ENCODE data around the gene PRDM16.

Gene PRDM16

DNA sequence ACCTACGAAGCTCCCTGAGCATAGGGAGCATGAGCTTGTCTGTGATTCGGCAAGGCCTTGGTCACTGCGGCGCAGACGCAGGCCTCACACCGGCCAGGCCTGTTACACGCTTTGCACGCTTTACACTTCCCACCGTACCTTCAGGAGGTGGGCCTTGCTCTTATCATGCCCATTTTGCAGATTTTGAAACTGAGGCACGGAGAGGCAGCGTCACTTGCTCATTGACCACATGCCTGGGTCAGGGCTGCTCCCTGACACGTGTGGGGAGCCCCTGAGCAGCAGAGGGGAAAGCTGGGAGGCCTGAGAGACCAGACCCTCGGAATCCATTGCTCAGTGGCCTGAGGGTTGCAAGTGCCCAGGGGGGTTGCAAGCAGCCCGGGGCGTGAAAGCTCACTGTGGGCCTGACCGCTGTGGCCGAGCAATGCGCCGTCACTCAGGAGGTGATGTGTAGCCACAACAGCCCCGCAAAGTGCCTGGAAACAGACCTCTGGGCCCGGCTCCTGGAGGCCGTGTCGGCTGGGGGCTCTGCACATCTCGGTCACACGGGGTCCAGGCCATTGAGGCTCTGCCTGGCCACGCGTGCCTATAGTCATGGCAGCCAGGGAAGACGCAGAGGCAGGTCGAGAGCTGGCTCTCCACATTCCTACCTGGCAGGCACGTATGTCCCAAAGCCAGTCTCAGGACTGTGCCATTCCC lies 392.4 kb downstream of the PRDM16 start:
- no peak for DNase-seq

DNA sequence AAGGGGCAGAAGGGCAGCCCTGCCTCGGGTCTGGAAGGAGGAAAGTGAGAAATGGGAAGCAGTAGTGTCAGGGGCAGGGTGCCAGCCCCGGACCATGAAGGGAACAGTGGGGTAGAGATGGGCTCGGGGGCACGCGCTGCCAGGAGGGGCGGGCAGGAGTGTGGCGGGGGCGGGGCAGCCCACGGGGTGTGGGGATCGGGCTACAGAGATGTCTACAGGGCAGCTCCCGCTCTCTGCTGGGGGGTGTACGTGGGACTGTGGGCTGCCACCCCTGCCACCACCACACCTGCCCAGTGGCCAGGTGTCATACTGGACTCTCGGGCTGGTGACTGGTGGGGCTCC lies 392.9 kb downstream of the PRDM16 start:
- DNase-seq: no peak

DNA sequence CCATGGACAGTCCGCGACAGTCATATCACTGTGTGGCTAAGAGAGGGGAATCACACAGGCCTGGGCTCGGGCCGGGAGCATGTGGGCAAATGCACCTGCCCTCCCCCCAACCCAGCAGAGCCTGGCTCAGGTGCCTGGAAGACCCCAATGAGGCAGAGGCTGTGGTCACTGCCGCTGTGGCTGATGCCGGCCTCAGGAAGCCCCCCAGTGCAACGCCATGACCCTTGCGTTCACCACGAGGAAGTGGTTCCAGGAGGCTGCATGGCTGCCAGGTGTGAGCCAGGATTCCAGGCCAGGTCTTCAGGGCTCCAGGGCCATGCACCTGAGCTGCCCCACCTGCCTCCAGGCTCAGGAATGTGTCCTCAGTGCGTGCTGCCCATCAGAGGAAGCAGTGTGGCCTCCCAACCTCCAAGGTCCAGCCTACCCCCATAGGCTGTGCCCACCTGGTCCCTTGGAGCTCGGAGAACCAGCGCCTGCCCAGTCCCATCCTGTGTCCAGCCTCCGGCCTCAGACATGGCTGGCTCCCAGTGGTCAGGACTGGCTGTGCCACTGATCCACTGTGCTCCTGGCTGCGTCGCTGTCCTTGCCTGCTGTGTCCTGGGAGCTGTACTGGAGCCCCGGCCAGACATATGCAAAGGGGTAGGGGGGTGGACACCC lies 393.5 kb downstream of the PRDM16 start:
- no peak for DNase-seq

DNA sequence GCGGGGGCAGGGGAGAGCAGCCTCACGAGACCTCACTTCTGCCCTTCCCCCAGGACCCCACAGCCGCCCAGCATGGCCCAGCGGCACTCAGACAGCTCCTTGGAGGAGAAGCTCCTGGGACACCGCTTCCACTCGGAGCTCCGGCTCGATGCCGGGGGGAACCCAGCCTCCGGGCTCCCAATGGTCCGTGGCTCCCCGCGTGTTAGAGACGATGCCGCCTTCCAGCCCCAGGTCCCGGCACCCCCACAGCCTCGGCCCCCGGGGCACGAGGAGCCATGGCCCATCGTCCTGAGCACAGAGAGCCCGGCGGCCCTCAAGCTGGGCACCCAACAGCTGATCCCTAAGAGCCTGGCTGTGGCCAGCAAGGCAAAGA lies 394.0 kb downstream of the PRDM16 start:
- no peak for DNase-seq

DNA sequence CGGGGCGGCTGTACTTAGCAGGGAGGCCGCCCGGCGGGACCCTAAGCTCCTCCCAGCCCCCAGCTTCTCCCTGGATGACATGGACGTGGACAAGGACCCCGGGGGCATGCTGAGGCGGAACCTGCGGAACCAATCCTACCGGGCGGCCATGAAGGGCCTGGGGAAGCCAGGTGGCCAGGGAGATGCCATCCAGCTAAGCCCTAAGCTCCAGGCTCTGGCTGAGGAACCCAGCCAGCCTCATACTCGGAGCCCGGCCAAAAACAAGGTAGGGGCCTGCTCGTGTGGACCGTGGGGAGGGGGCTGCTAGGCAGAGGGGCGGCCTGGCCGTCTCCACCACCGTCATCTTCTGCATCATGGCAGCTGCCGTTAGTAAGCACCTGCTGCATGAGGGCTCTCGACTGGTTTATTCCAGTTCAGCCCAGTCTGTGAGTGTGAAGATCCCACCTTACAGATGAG lies 394.4 kb downstream of the PRDM16 start:
- no peak for DNase-seq

DNA sequence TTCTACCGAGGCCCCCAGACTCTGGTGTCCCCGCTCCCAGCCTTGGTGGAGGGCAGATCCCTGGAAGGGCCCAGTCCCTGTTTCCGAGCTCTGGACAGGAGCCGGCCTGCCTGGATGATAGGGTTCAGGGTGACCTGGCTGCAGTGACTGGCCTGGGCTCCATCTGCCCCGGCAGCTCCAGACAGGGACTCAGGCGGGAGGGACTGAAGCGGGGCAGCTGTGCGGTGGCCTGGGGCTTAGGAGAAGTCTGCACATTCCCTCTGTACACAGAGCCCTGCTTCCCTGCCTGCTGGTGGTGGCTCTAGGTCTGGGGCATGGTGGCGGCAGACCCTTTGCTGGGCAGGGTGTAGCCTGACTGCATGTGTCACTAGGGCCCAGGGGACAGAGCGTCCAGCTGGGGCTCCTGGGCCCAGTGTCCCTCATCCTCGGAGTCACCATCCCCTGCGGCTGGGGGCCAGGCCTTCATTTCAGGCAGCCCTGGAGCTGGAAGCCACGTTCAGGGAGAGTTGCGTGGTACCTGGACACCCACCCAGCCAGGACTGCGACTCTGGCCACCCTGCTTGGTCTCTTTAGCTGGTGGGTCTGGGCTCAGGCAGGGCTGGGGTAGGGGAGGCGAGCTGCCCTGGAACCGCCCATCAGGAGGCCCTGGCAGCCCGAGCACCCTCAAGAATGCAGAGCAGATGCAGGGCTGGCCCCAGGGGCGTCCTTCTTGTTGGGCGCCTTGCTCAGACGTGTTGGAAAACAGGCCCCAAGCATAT lies 395.1 kb downstream of the PRDM16 start:
- no peak for DNase-seq

DNA sequence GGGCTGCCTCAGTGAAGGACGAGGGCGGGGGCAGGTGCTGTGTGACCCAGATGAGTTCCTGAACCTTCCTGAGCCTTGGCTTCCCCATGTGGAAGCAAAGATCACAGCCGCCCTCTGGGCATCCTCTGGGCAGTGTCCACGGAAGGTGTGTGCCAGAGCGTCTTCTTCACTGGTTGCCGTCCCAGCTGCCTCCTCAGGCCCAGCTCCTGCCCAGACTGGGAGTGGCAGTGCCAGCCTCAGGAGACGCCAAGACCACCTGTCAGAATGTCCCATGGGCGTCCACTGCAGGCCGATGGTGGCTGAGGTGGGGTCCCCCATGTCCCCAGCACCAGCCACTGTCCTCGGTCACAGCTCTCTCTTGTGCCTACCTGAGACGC lies 395.6 kb downstream of the PRDM16 start:
- DNase-seq: no peak

DNA sequence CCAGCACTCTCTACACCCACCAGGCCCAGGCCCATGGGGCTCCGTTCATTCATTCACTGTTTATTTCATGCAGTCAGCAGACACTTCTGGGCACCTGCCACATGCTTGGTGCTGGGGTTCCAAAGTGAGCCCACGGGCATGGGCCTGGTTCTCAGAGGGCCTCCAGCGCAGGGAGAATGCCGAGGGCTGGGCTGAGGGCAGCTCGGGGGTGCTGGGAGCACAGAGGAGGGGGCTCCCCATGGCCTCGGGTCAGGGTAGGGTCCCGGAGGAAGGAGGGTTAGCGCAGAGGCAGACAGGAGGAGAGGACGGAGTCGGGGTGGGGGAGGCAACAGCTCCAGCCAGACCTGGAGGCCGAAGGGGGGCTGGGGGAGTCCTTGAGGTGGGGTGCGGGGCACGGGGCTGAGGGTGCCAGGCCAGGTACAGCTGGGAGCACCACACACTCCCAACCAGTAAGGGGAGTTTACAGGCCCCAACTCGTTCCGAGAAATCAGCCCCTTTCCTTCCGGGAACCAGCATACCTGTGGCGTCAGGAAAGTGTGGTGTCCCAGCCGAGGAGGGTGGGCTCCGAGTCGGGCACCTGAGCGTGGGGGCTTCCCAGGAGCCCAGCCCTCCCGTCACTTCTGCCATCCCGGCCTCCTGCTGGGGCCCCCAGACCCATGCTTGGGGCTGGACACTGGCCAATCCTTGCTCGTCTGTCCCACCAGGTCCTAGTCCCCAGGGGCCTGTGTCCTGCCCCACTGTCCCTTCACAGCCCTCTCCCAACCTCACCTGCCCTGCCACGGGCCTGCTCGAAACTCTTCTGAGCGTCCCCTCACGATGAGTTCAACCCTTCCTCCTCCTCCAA lies 396.3 kb downstream of the PRDM16 start:
- DNase-seq: no peak

DNA sequence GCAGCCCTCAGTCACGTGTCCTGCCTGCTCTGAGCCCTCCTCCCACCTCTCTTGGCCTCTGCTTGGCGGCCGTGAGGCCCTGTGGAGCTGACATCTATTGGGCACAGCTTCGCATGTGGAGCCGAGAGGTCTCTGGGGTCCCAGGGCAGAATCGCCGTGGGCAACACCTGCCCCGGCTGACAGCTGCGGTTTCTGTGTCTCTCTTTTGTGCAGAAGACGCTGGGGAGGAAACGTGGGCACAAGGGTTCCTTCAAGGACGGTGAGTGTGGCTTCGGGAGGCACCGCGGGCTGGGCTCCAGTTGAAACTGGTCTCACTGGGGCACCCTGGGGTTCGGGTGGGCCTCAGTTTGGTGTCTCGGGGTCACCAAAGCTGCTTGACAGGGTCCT lies 396.9 kb downstream of the PRDM16 start:
- DNase-seq: no peak

DNA sequence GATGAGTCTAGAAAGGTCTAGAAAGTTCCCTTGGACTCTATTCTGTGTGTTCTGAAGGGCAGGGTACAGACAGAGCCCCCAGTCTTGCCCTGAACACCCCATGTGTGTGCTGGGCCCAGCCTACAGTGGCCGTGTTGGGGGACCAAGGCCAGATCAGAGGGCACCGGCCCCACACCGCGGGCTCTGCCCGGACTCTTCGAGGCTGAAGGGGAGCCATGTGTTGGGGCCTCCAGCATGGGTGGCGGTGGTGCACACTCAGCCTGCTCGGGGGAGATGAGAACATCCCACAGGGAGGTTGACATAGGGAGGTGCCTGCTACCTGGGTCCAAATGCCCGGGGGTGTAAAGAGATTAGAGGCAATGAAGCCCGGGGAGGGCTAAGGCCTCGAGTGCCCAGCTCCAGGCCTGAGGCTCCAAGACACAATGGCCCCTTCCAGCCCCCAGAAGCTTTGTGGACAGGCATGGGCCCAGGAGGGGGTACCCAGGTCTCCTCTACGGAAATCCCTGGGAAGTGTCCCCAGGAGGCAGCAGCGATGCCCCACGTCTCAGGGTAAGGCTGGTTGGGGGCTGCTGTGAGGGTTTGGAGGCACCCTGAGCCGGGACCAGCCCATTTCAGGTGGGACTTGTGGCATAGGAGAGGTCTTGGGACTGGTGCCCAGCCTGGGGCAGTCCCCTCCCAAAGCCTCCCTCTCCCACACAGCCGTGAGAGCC lies 397.5 kb downstream of the PRDM16 start:
- DNase-seq: no peak

DNA sequence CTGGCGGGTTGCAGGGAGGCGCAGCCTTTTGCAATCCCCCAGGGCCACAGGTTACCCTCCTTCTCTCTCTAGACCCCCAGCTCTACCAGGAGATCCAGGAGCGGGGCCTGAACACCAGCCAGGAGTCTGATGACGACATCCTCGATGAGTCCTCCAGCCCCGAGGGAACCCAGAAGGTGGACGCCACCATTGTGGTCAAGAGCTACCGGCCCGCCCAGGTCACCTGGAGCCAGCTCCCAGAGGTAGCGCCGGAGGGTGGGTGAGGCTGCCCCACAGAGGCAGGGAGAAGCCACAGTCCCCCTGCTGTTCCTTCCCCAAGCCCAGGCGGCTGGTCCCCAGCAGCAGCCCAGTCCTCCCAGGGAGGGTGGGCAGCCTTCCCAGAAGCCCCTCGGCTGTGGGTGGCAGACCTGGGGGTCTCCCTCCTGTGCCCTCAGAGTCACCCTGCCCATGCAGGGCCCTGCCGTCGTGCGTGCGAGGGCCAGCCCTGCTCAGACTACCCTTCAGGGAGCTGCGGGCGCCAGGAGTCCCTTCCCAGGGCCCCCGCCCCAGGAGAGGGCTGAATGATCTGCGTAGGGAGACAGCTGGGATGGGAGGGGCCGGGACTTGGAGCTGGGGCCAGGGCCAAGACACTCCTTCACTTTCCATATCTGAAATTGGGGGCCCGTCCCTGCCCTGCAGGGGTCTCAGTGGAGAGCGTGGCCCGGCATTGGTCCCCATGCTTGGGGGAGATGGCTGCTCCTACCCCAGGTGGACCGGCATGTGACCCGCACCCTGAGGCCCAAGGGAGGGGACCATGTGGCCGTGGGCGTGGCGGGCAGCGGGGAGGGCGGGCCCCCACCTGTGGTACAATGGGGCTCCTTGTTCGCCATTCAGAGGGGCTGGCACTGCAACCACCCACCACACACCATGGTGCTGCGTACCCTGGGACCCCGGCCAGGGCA lies 398.4 kb downstream of the PRDM16 start:
- no peak for DNase-seq

DNA sequence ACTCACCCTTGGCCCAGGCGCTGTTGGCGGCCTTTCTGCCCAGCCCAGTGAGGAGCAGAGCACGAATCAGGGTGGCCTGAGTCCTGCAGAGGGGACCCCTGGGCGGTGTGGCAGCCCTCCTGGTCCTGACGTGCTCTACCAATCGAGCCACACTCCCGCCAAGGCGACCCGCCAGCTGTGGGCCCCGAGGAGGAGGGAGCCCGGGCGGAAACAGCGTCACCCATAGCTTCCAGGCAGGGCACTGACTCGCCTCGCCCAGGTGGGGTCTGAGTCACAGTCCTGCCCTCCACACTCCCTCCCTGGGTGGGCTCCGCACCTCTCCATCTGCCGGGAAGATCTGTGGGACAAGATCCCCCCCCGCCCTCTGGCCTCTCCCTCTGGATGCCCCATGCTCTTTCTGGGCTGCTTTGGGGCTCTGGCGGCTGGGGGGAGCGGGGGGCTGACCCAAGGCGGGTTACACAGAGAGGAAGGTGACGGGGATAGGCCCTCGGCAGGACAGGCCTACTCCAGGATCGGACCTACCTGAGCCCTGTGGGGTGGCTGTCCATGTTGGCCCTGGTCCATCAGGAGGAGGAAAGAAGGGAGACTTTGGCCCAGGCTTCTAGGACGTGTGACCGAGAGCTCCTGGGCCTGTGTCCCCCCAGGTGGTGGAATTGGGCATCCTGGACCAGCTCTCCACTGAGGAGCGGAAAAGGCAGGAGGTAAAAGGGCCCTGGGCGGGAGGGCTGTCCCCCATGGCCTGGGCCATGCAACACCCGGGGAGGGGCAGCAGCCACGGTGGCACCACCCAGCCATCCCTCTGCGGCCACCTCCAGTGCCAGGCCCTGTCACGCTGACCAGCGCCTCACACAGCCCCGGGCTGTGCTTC lies 399.5 kb downstream of the PRDM16 start:
- no peak for DNase-seq

DNA sequence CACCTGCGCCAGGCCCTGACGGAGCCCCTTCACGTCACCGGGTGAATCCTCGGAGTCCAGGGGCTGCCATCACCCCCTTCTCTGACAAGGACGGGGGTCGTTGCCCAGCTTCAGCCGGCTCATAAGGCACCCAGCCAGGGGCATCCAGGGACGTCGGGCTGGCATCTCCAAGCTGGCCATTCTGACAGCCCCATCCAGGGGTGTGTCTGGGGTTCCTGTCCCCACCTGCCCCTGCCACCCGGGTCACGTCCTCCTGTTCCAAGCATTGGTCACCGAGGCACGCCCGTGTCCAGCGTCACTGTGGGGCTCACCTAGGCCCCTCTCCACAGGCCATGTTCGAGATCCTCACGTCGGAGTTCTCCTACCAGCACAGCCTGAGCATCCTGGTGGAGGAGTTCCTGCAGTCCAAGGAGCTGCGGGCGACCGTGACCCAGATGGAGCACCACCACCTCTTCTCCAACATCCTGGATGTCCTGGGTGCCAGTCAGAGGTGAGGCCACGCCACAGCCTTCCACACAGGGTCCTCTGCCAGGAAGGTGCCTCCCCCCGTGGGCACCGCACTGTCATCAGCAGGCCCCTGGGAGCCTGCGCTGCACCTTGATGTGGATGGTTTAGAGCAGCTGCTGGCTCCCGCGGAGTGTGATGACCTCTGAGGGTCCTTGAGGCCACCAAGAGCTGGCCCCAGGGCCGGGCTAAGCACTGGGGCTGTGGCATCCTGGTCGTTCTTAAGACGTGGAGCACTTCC lies 400.3 kb downstream of the PRDM16 start:
- DNase-seq: no peak

DNA sequence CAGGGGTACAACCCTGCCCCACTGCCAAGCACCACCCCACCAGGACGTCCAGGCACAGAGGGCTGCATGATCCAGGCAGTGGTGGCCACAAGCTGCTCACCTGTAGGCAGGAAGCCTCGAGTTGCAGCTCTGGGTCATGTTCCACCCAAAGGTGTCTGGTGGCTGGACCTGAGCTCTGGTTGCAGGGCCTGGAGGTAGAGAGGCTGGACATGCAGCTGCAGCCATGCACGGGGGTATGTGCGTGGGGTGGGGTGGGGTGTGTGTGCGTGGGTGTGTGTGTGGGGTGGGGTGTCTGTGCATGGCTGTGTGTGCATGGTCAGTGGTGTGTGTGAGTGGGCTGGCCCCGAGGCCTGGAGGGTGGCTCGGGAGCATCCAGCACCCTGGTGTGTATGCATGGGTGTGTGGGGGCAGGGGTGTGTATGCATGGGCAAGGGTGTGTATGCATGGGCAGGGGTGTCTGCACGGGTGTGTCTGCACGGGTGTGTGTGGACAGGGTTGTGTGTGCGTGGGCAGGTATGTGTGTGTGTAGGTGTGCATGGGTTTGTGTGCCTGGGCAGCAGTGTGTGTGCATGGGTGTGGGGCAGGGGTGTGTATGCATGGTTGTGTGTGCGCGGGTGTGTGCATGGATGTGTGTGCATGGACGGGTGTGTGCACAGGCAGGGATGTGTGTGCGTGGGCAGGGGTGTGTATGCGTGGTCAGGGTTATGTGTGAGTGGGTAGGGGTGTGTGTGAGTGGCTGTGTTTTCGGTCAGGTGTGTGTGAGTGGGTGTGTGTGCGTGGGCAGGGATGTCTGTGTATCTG lies 401.0 kb downstream of the PRDM16 start:
- DNase-seq: no peak

DNA sequence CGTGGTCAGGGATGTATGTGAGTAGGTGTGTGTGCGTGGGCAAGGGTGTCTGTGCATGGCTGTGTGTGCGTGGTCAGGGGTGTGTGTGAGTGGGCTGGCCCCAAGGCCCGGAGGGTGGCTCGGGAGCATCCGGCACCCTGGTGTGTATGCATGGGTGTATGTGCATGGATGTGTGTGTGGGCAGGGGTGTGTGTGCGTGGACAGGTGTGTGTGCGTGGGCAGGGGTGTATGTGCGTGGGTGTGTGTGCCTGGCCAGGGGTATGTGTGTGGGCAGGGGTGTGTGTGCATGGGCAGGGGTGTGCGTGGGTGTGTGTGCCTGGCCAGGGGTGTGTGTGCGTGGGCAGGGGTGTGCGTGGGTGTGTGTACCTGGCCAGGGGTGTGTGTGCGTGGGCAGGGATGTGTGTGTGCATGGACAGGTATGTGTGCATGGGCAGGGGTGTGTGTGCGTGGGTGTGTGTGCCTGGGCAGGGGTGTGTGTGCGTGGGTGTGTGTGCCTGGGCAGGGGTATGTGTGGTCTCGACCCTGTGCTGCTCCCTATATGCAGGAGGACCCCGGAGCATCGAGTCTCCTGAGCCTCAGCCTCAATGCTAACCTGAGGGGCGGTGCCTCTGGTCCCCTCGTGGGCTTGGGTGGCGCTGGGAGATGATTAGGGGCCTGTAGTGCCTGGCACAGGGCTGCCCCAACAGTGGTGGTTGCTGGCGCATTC lies 401.8 kb downstream of the PRDM16 start:
- no peak for DNase-seq

DNA sequence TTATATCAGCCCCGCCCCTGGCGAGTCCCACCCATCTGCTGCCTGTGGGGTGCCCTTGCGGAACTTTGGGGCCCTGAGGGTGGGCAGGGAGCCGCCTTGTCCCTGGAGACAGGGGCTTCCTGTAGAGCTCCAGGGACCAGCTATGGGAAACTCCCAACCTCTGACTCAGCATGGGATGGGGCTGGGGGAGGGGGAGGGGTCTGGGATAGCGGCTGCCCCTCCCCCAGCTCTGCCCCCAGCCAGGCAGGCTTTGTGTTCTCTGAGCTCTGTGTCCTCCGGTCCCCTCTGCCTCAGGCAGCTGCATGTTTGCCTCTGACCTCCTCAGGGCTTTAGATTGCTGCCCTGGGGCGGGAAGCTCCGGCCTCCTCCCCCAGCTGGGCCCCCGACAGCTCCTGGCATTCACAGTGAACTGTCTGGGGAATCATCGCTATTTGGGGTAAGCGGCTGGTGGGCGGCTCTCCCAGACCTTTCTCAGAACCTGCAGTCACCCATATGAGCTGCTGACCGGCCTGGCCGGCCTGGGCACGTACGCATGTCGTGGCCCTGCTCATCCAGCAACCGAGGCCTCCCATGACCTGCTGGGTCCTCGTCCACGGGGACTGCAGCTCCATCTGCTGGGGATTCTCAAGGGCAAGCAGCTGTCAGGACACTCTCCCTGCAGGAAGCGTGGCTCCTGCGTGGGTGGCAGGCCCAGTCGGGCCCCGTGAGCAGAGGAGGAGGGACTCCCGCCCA lies 402.5 kb downstream of the PRDM16 start:
- no peak for DNase-seq

DNA sequence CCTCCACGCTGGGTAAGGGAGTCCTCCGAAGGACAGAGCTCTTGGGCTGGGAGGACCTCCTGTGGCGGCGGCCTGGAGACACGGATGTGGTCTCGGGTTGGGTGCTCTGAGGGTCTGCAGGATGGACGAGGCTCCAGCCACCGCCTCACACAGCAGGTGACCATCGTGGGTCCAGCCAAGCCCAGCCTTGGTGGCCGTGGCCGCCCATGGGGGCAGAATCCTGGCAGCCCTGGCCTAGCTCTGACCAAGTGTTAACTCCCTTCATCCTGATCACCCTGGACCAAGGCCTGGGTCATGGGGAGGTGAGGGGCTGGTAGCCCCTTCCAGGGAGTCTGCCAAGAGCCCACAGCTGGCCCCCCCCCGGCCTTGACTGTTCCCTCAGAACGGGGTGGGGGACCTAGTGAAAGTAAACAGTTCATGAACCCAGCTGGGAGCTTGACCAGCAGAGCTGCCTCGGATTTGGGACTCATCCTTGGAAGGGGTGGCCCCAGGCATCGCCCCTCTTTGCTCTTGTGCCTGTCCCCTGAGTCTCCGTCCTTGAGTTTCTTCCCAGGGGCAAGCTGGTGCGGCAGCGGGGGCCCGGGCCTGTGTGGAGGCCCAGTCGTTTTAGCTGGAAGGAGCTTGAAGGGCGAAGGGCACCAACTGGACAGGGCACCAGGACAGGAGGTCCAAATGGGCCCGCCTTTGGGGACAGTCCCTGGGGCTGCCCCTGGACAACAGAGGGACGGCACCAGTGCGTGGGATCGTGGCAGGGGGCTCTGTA lies 403.3 kb downstream of the PRDM16 start:
- DNase-seq: no peak
